T-helper 2 cell treated with Interferon-gamma antibody and Interleukin-4, amounts not matched to agents 5 μg/mL and 100 μg/mL, for 36 hours (primary cell): ENCODE measurements around the gene CREB3L2.

Experiments used
- DNase-seq: peaks from one replicate; pipeline ENCODE4 v3.0.0; 2021; ENCODE audit warnings: low spot score
- H3K27ac Mint-ChIP-seq: one replicate; pipeline ENCODE4 v1.8.0; 2021; ENCODE audit warnings: mild to moderate bottlenecking, mixed read lengths
- H3K27me3 Mint-ChIP-seq: one replicate; pipeline ENCODE4 v1.8.0; 2021; ENCODE audit warnings: low read depth, mixed read lengths
- H3K36me3 Mint-ChIP-seq: one replicate; pipeline ENCODE4 v1.8.0; 2021; ENCODE audit warnings: low read depth, mixed read lengths
- H3K4me1 Mint-ChIP-seq: one replicate; pipeline ENCODE4 v1.8.0; 2021; ENCODE audit warnings: low read depth, mixed read lengths
- H3K4me3 Mint-ChIP-seq: one replicate; pipeline ENCODE4 v1.8.0; 2022; ENCODE audit warnings: mild to moderate bottlenecking, moderate library complexity, mixed read lengths
- H3K9me3 Mint-ChIP-seq: one replicate; pipeline ENCODE4 v1.8.0; 2021; ENCODE audit warnings: mixed read lengths

CREB3L2 gene

GRCh38 chr7:137882261-137882668, 119.6 kb downstream of the CREB3L2 start:
- DNase-seq, result peak; percentile 40
- Mint-ChIP-seq H3K4me1 (peaks cover 8% of the 10 kb centered on the region), H3K27ac (no peak overlapping the region), H3K4me3 (no peak overlapping the region), H3K27me3 (no peaks in the 10 kb centered on the region), H3K36me3 (peaks cover 36% of the 10 kb centered on the region), H3K9me3 (no peaks in the 10 kb centered on the region)

GRCh38 chr7:137881607-137882260, 120.2 kb downstream of the CREB3L2 start:
- no peak overlapping the region for H3K27ac Mint-ChIP-seq
- H3K4me1 Mint-ChIP-seq, result peaks cover 8% of the 10 kb centered on the region
- peaks cover 39% of the 10 kb centered on the region for H3K36me3 Mint-ChIP-seq
- H3K9me3 Mint-ChIP-seq, result no peaks in the 10 kb centered on the region
- H3K27me3 Mint-ChIP-seq, result no peaks in the 10 kb centered on the region
- H3K4me3 Mint-ChIP-seq, result no peak overlapping the region
- DNase-seq, result no peak

- Mint-ChIP-seq H3K4me3 (no peak overlapping the region), H3K27me3 (no peaks in the 10 kb centered on the region), H3K36me3 (peaks cover 41% of the 10 kb centered on the region), H3K27ac (no peak overlapping the region), H3K4me1 (peaks cover 8% of the 10 kb centered on the region), H3K9me3 (no peaks in the 10 kb centered on the region)
- DNase-seq, result no peak
Measured at GRCh38 chr7:137880432-137880831, 121.5 kb downstream of the CREB3L2 start.

- peak overlapping the region; percentile 41 for H3K27ac Mint-ChIP-seq
- H3K4me3 Mint-ChIP-seq, result no peak overlapping the region
- no peaks in the 10 kb centered on the region for H3K27me3 Mint-ChIP-seq
- no peaks in the 10 kb centered on the region for H3K9me3 Mint-ChIP-seq
- H3K4me1 Mint-ChIP-seq, result peaks cover 8% of the 10 kb centered on the region
- H3K36me3 Mint-ChIP-seq, result peaks cover 43% of the 10 kb centered on the region
- peak; percentile 12 for DNase-seq
Measured at GRCh38 chr7:137879357-137880158, 122.3 kb downstream of the CREB3L2 start.

GRCh38 chr7:137878333-137878961, 123.4 kb downstream of the CREB3L2 start:
- peaks cover 43% of the 10 kb centered on the region for H3K36me3 Mint-ChIP-seq
- peaks cover 8% of the 10 kb centered on the region for H3K4me1 Mint-ChIP-seq
- DNase-seq, result no peak
- no peak overlapping the region for H3K27ac Mint-ChIP-seq
- no peaks in the 10 kb centered on the region for H3K9me3 Mint-ChIP-seq
- H3K27me3 Mint-ChIP-seq, result no peaks in the 10 kb centered on the region
- H3K4me3 Mint-ChIP-seq, result no peak overlapping the region

- peaks cover 41% of the 10 kb centered on the region for H3K36me3 Mint-ChIP-seq
- H3K27ac Mint-ChIP-seq, result no peak overlapping the region
- DNase-seq, result no peak
- no peaks in the 10 kb centered on the region for H3K27me3 Mint-ChIP-seq
- no peak overlapping the region for H3K4me3 Mint-ChIP-seq
- no peaks in the 10 kb centered on the region for H3K9me3 Mint-ChIP-seq
- H3K4me1 Mint-ChIP-seq, result peaks cover 5% of the 10 kb centered on the region
Measured at GRCh38 chr7:137877027-137877675, 124.7 kb downstream of the CREB3L2 start.

GRCh38 chr7:137875746-137876145, 126.1 kb downstream of the CREB3L2 start:
- no peak for DNase-seq
- H3K27me3 Mint-ChIP-seq, result no peaks in the 10 kb centered on the region
- peaks cover 39% of the 10 kb centered on the region for H3K36me3 Mint-ChIP-seq
- H3K9me3 Mint-ChIP-seq, result no peaks in the 10 kb centered on the region
- H3K4me1 Mint-ChIP-seq, result peaks cover 6% of the 10 kb centered on the region
- no peak overlapping the region for H3K27ac Mint-ChIP-seq
- H3K4me3 Mint-ChIP-seq, result no peak overlapping the region

- H3K27ac Mint-ChIP-seq, result no peak overlapping the region
- H3K4me1 Mint-ChIP-seq, result peaks cover 6% of the 10 kb centered on the region
- peaks cover 28% of the 10 kb centered on the region for H3K36me3 Mint-ChIP-seq
- no peak for DNase-seq
- no peaks in the 10 kb centered on the region for H3K9me3 Mint-ChIP-seq
- no peaks in the 10 kb centered on the region for H3K27me3 Mint-ChIP-seq
- H3K4me3 Mint-ChIP-seq, result no peak overlapping the region
Measured at GRCh38 chr7:137873979-137874777, 127.7 kb downstream of the CREB3L2 start.

GRCh38 chr7:137873524-137873923, 128.4 kb downstream of the CREB3L2 start:
- Mint-ChIP-seq H3K4me3 (no peak overlapping the region), H3K27me3 (no peaks in the 10 kb centered on the region), H3K9me3 (no peaks in the 10 kb centered on the region), H3K27ac (no peak overlapping the region), H3K4me1 (peaks cover 4% of the 10 kb centered on the region), H3K36me3 (peaks cover 25% of the 10 kb centered on the region)
- peak; percentile 55 for DNase-seq

- Mint-ChIP-seq H3K9me3 (peaks cover 4% of the 10 kb centered on the region), H3K4me1 (peaks cover 4% of the 10 kb centered on the region), H3K4me3 (no peak overlapping the region), H3K27ac (no peak overlapping the region), H3K36me3 (peaks cover 38% of the 10 kb centered on the region), H3K27me3 (no peaks in the 10 kb centered on the region)
- DNase-seq, result no peak
Measured at GRCh38 chr7:137871170-137871915, 130.5 kb downstream of the CREB3L2 start.

GRCh38 chr7:137870684-137871083, 131.2 kb downstream of the CREB3L2 start:
- Mint-ChIP-seq H3K27me3 (no peaks in the 10 kb centered on the region), H3K36me3 (peaks cover 45% of the 10 kb centered on the region), H3K9me3 (peaks cover 11% of the 10 kb centered on the region), H3K4me1 (peaks cover 4% of the 10 kb centered on the region), H3K4me3 (no peak overlapping the region), H3K27ac (no peak overlapping the region)
- DNase-seq, result no peak

- H3K27ac Mint-ChIP-seq, result no peak overlapping the region
Measured at GRCh38 chr7:137870078-137870477, 131.8 kb downstream of the CREB3L2 start.

GRCh38 chr7:137869260-137869659, 132.6 kb downstream of the CREB3L2 start:
- no peak for DNase-seq
- Mint-ChIP-seq H3K27me3 (no peaks in the 10 kb centered on the region), H3K4me3 (no peak overlapping the region), H3K36me3 (peaks cover 47% of the 10 kb centered on the region), H3K9me3 (peaks cover 20% of the 10 kb centered on the region), H3K27ac (no peak overlapping the region), H3K4me1 (peaks cover 4% of the 10 kb centered on the region)

More at GRCh38 chr7:137870078-137870477, 131.8 kb downstream of the CREB3L2 start:
- Mint-ChIP-seq H3K4me1 (peaks cover 4% of the 10 kb centered on the region), H3K27me3 (no peaks in the 10 kb centered on the region), H3K36me3 (peaks cover 48% of the 10 kb centered on the region), H3K4me3 (no peak overlapping the region), H3K9me3 (peaks cover 17% of the 10 kb centered on the region)
- no peak for DNase-seq
